A673 (cell line): ENCODE results near the gene ATXN2.

Experiments
- EZH2 ChIP-seq: fragments of 200-600 bp; sonication (generic); IDR thresholded peaks from 2 replicates; pipeline ENCODE4 v1.6.1; 2017; ENCODE audit warnings: borderline replicate concordance, low read depth, mild to moderate bottlenecking, mixed read lengths, antibody characterized with exemption, low read length; ENCODE audit not compliant: poor library complexity, severe bottlenecking
- TF ChIP-seq, protein P1 (sequence below): fragments of 300-800, 200-600 bp; sonication (generic); conservative IDR thresholded peaks from 2 replicates; pipeline ENCODE4 v1.5.1; 2017; ENCODE audit warnings: low read depth, mild to moderate bottlenecking, antibody characterized with exemption, low read length, moderate library complexity, mixed read lengths

DNA sequence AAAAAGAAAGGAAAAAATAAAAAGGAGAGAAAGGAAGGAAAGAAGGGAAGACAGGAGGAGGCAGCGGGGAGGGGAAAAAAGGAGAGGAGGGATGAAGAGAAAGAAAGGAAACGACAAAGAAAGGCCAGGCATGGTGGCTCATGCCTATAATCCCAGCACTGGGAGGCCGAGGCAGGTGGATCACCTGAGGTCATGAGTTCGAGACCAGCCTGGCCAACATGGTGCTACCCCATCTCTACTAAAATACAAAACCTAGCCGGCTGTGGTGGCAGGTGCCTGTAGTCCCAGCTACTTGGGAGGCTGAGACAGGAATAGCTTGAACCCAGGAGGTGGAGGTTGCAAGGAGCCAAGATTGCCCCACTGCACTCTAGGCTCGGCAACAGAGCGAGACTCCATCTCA lies 18.4 kb downstream of the ATXN2 start:
- TF ChIP-seq, protein P1, sequence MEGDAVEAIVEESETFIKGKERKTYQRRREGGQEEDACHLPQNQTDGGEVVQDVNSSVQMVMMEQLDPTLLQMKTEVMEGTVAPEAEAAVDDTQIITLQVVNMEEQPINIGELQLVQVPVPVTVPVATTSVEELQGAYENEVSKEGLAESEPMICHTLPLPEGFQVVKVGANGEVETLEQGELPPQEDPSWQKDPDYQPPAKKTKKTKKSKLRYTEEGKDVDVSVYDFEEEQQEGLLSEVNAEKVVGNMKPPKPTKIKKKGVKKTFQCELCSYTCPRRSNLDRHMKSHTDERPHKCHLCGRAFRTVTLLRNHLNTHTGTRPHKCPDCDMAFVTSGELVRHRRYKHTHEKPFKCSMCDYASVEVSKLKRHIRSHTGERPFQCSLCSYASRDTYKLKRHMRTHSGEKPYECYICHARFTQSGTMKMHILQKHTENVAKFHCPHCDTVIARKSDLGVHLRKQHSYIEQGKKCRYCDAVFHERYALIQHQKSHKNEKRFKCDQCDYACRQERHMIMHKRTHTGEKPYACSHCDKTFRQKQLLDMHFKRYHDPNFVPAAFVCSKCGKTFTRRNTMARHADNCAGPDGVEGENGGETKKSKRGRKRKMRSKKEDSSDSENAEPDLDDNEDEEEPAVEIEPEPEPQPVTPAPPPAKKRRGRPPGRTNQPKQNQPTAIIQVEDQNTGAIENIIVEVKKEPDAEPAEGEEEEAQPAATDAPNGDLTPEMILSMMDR = no peak
- TF ChIP-seq EZH2 = no peak
